ENCODE results near the gene IFIT1B.
"Not testable (repeated sequence)": the region's sequence is repeated elsewhere in the genome, so short reads cannot be mapped to it uniquely, and the experiment has no call there.

Gene IFIT1B, protein sequence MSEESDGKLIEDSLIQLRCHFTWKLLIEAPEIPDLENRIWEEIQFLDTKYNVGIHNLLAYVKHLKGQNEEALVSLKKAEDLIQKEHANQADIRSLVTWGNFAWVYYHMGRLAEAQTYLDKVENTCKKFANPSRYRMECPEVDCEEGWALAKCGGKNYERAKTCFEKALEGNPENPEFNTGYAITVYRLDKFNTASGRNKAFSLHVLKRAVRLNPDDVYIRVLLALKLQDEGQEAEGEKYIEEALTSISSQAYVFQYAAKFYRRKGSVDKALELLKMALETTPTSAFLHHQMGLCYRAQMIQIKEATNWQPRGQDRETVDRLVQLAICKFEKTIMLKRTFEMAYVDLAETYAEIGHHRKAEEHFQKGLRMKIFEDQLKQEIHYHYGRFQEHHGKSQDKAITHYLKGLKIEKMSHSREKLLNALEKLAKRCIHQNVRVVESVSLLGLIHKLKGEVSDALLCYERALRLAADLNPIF

DNA sequence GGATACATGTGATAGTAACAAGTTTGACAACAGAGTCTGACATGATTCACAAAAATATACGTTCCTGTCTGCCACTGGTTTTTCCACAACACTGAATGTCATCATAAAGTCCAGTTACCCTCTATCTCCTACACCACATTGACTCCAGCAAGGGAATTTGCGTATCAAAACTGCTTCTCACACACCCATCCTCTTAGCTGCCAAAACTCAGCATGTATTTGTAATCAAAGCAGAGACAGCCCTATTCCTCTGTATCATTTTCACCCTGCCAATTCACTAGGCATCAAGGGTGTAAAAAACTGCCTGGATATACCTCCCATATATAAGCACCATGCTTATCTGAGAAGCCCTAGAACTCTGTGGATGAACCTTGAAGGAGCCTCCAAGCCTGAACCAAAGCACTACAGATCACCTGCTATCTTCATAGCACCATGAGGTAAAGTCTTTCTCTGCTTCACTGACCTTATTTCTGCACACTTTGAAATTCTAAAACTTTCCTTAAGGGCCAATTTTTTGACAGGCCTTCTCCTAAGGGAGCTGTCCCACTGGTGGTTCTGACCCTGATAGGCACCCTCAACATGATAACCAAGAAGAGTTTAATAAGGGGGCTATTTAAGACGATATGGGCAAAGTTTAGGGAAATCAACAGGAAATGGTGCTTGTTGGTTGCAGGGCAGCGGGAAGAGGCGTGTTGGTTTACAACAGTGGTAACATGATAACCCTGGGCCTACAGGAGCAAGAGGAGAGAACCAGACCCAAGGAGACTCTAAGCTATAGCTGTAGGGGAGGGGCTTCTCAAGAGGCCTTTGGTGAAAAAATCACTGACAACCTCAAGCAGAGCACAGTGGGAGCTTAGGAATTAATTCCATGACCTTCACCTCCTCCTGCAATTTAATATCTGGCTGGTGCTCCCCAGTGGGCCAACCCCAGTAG, at the start of gene IFIT1B:
Gene IFIT1B, plus strand, starts transcription at position 352 of the 933 bp plus-strand sequence. Its CDS starts 80 bp downstream, at position 432.
- Histone ChIP-seq H3K4me3 (no peak within 1 kb of the TSS), H3K4me1 (peaks cover 9% of the 10 kb centered on the region), H3K9me3 (no peaks in the 10 kb centered on the region), H3K27me3 (ENCODE audit: low read depth) (no peaks in the 10 kb centered on the region), H3K36me3 (replicated peaks) (no peaks in the 10 kb centered on the region)
- in situ Hi-C loops (cut with MboI; ENCODE audit: low sequenced_read_pairs) = no loop called here
- DNase-seq (ENCODE audit: low spot score in 2 of 2) = no peak

DNA sequence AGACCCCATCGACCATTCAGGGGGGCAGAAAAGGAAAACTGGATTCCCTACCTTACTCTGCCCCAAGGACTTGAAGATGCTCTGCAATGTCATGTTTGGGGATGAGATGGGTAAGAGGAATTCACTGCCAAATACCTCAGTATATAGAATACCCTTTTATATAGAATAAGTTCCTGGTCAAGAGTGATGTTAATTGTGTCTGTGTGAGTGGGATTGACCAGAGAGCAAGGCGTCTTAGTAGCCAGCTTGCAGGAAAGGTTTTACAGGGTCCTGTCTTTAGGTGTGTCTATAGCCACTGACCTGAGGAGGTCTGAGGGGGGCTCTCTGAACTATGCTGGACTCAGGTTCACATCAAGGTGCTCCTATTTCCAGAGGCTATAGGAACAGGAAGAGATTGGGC, 48.7 kb upstream of the IFIT1B start:
- in situ Hi-C loops (cut with MboI; ENCODE audit: low sequenced_read_pairs) = no loop called here
- Histone ChIP-seq H3K9me3 (peaks cover 5% of the 10 kb centered on the region; the same call in 1 of the 2 replicates), H3K4me1 (peaks cover 45% of the 10 kb centered on the region), H3K36me3 (replicated peaks) (no peaks in the 10 kb centered on the region), H3K4me3 (no peak overlapping the region), H3K27me3 (ENCODE audit: low read depth) (no peaks in the 10 kb centered on the region)
- no peak for DNase-seq (ENCODE audit: low spot score in 2 of 2)

DNA sequence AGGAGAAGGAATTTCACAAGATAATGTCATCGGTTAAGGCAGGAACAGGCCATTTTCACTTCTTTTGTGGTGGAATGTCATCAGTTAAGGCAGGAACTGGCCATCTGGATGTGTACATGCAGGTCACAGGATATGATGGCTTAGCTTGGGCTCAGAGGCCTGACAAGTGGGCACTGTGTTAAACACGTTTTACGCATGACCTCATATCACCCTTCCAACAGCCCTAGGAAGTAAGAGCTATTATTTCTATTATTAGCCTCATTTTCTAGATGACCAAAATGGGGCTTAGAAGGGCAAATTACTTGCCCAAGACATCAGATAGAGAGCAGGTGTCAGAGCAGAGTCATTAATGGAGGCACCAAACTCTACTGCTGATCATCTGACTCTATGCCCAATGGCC, 47.8 kb upstream of the IFIT1B start:
- H3K9me3 ChIP-seq; DNase-seq (ENCODE audit: low spot score in 2 of 2); in situ Hi-C loops (cut with MboI; ENCODE audit: low sequenced_read_pairs); H3K27me3 ChIP-seq (ENCODE audit: low read depth); H3K4me3 ChIP-seq; H3K36me3 ChIP-seq (replicated peaks): not testable (repeated sequence)
- peaks cover 45% of the 10 kb centered on the region for H3K4me1 ChIP-seq

DNA sequence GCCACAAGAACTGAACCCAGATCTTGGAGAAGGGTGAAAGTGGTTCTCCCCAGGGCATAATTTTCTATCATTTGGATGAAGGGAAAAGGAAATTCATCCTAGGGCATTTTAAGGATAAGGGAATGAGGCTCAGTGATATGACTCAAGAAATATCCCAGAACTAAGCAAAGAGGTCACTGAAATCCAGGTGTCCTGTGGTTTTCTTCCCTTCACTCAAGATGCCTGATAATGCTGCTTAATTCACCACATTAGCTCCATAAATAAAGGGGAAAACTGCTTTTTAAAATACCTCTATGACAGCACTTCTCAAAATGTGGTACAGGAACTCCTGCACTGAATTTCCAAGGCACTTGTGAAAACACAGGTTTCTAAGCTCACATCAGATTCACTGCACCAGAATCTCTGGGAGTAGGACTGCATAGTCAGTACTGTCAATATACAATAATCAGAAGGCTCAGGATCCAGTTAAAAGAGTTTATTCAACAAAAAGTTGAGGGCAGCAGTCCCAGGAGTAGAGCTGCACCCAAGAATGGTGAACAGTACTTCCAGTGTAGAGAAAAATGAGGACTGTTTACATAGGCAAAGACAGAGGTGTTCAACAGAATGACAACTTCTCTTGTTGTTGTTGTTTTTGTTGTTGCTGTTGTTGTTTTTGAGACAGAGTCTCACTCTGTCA, 47.2 kb upstream of the IFIT1B start:
- in situ Hi-C loops (cut with MboI; ENCODE audit: low sequenced_read_pairs) = no loop called here
- no peak overlapping the region for H3K4me3 ChIP-seq

DNA sequence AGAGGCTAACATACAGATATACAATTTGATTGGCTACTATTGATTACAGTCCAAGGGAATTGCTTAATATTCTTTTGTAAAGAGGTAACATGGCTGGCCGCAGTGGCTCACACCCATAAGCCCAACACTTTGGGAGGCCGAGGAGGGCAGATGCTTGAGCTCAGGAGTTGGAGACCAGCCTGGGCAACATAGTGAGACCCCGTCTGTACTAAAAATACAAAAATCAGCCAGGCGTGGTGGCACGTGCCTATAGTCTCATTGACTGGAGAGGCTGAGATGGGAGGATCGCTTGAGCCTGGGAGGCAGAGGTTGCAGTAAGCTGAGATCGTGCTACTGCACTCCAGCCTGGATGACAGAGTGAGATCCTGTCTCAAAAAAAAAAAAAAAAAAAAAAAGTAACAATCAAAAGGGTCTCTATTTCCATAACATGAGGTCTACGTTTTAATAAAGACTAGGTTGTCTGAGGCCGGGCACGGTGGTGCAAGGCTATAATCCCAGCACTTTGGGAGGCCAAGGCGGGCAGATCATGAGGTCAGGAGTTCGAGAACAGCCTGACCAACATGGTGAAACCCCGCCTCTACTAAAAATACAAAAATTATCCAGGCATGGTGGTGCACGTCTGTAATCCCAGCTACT, 46.3 kb upstream of the IFIT1B start:
- H3K4me1 ChIP-seq = peaks cover 33% of the 10 kb centered on the region
- in situ Hi-C loops (cut with MboI; ENCODE audit: low sequenced_read_pairs); H3K36me3 ChIP-seq (replicated peaks); DNase-seq (ENCODE audit: low spot score in 2 of 2); H3K9me3 ChIP-seq; H3K27me3 ChIP-seq (ENCODE audit: low read depth); H3K4me3 ChIP-seq: not testable (repeated sequence)

More for the DNA sequence above, 47.2 kb upstream of the IFIT1B start:
- Histone ChIP-seq H3K36me3 (replicated peaks) (no peaks in the 10 kb centered on the region), H3K9me3 (no peaks in the 10 kb centered on the region), H3K4me1 (peaks cover 43% of the 10 kb centered on the region), H3K27me3 (ENCODE audit: low read depth) (no peaks in the 10 kb centered on the region)
- DNase-seq (ENCODE audit: low spot score in 2 of 2) = no peak

DNA sequence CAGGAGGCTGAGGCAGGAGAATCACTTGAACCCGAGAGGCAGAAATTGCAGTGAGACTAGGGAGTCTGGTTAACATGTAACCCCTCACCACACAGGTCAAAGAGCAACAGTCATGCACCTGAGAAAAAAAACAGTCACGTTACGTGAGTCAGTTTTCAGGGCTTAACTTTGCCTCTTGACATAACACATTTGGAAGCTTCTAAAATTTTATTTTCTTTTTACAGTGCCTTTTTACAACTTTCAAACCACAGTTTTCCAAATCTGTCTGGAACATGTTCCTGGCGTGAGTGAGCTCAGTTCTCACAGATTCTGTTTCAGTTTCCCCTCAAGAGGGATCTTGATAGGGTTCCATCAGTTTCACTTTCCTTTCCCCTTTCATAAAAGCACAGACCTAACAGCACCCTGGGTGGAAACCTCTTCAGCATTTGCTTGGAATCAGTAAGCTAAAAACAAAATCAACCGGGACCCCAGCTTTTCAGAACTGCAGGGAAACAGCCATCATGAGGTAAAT, 45.7 kb upstream of the IFIT1B start:
- Histone ChIP-seq H3K4me1 (peaks cover 30% of the 10 kb centered on the region), H3K27me3 (ENCODE audit: low read depth) (no peaks in the 10 kb centered on the region), H3K4me3 (no peak overlapping the region), H3K9me3 (no peaks in the 10 kb centered on the region), H3K36me3 (replicated peaks) (no peaks in the 10 kb centered on the region)
- in situ Hi-C loops (cut with MboI; ENCODE audit: low sequenced_read_pairs) = no loop called here
- DNase-seq (ENCODE audit: low spot score in 2 of 2) = no peak

DNA sequence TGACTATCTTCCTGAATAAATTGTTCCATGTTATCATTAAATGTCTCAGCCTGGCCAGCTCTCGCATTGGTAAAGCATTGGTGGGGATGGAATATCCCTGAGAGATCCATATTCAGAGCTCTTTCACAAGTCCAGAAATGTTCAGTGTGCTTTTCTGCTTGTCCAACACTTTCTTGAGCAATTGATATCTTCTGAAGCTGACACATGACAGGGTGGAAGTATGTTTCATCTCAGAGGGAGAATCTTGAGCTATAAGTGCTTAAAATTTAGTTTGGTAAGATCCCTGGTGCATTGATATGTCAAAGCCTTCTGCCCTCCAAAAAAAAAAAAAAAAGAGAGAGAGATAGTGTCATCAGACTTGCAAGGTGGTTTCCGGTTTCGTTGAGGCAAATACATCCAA, 42.6 kb upstream of the IFIT1B start:
- no peaks in the 10 kb centered on the region for H3K27me3 ChIP-seq (ENCODE audit: low read depth)
- H3K36me3 ChIP-seq (replicated peaks) = no peaks in the 10 kb centered on the region
- H3K4me1 ChIP-seq = peaks cover 15% of the 10 kb centered on the region
- no peak overlapping the region for H3K4me3 ChIP-seq
- in situ Hi-C loops (cut with MboI; ENCODE audit: low sequenced_read_pairs) = no loop called here
- no peaks in the 10 kb centered on the region for H3K9me3 ChIP-seq
- no peak for DNase-seq (ENCODE audit: low spot score in 2 of 2)

DNA sequence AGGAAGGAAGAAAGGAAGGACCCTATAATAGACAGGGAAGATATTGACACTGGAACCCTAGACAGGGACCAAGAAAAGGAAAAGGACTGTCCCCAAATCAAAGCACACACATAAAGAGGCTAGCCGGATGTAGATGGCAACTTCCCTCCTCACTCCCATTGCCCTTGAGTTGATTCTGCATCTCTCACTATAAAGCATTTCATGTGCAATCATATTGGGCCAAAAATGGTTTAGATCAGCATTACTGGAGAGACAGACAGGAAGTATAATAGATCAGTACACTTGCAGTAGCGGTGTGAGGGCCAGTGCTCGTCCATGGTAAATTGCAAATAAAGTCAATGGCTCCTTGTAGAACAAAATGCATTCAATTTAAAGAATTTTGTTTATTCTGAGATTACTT, 41.6 kb upstream of the IFIT1B start:
- no peak for DNase-seq (ENCODE audit: low spot score in 2 of 2)
- no peak overlapping the region for H3K4me3 ChIP-seq
- peaks cover 15% of the 10 kb centered on the region for H3K4me1 ChIP-seq
- no peaks in the 10 kb centered on the region for H3K27me3 ChIP-seq (ENCODE audit: low read depth)
- H3K9me3 ChIP-seq = no peaks in the 10 kb centered on the region
- no peaks in the 10 kb centered on the region for H3K36me3 ChIP-seq (replicated peaks)
- in situ Hi-C loops (cut with MboI; ENCODE audit: low sequenced_read_pairs) = no loop called here

DNA sequence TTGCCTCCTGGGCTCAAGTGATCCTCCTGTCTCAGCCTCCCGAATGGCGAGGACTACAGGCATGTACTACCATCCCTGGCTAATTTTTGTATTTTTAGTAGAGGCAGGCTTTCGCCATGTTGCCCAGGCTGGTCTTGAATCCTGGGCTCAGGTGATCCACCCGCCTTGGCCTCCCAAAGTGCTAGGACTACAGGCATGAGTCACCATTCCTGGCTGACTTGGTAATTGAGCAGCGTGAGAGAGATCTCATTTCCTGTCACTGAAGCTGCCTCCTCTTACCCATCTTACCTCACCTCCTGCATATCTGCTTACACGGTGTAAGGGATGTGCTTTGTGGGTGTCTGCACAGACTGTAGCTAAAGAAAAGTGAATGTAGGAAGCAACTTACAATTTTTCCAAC, 40.4 kb upstream of the IFIT1B start:
- DNase-seq (ENCODE audit: low spot score in 2 of 2) = no peak
- Histone ChIP-seq H3K9me3 (no peaks in the 10 kb centered on the region), H3K36me3 (replicated peaks) (no peaks in the 10 kb centered on the region), H3K27me3 (ENCODE audit: low read depth) (no peaks in the 10 kb centered on the region), H3K4me3 (no peak overlapping the region), H3K4me1 (peaks cover 22% of the 10 kb centered on the region)
- in situ Hi-C loops (cut with MboI; ENCODE audit: low sequenced_read_pairs) = no loop called here

DNA sequence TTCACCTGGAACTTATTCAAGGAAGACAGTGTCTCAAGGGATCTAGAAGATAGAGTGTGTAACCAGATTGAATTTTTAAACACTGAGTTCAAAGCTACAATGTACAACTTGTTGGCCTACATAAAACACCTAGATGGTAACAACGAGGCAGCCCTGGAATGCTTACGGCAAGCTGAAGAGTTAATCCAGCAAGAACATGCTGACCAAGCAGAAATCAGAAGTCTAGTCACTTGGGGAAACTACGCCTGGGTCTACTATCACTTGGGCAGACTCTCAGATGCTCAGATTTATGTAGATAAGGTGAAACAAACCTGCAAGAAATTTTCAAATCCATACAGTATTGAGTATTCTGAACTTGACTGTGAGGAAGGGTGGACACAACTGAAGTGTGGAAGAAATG, 39.1 kb upstream of the IFIT1B start:
- in situ Hi-C loops (cut with MboI; ENCODE audit: low sequenced_read_pairs) = no loop called here
- Histone ChIP-seq H3K36me3 (replicated peaks) (no peaks in the 10 kb centered on the region), H3K27me3 (ENCODE audit: low read depth) (no peaks in the 10 kb centered on the region), H3K9me3 (no peaks in the 10 kb centered on the region), H3K4me1 (peaks cover 11% of the 10 kb centered on the region), H3K4me3 (no peak overlapping the region)
- DNase-seq (ENCODE audit: low spot score in 2 of 2) = no peak

DNA sequence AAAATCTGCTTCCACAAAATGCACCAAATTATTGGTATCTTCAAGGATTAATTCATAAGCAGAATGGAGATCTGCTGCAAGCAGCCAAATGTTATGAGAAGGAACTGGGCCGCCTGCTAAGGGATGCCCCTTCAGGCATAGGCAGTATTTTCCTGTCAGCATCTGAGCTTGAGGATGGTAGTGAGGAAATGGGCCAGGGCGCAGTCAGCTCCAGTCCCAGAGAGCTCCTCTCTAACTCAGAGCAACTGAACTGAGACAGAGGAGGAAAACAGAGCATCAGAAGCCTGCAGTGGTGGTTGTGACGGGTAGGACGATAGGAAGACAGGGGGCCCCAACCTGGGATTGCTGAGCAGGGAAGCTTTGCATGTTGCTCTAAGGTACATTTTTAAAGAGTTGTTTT, 38.0 kb upstream of the IFIT1B start:
- in situ Hi-C loops (cut with MboI; ENCODE audit: low sequenced_read_pairs) = no loop called here
- no peaks in the 10 kb centered on the region for H3K36me3 ChIP-seq (replicated peaks)
- H3K4me3 ChIP-seq = no peak overlapping the region
- no peaks in the 10 kb centered on the region for H3K27me3 ChIP-seq (ENCODE audit: low read depth)
- peaks cover 9% of the 10 kb centered on the region; the same call in 1 of the 2 replicates for H3K4me1 ChIP-seq
- no peaks in the 10 kb centered on the region for H3K9me3 ChIP-seq
- no peak for DNase-seq (ENCODE audit: low spot score in 2 of 2)

DNA sequence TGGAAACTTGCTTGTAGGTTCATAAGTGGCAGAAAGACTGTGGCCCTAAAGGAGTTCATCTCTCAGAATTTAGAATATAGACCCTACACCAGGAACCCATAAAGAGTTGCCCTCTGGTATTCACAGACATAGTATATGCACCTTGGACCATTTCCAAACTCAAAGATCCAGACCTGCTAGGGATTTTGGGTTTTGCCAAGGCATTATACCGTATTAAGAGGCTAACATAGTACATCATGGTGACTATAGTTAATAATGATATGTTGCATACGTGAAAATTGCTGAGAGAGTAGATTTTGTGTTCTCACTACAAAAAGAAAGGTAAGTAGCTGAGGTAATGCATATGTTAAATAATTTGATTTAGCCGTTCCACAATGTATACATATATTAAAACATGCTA, 36.2 kb upstream of the IFIT1B start:
- peaks cover 14% of the 10 kb centered on the region for H3K4me1 ChIP-seq
- in situ Hi-C loops (cut with MboI; ENCODE audit: low sequenced_read_pairs) = no loop called here
- no peaks in the 10 kb centered on the region for H3K36me3 ChIP-seq (replicated peaks)
- no peaks in the 10 kb centered on the region for H3K9me3 ChIP-seq
- no peak for DNase-seq (ENCODE audit: low spot score in 2 of 2)
- no peaks in the 10 kb centered on the region for H3K27me3 ChIP-seq (ENCODE audit: low read depth)
- H3K4me3 ChIP-seq = no peak overlapping the region
